Measurements from ENCODE around the gene TTC1.

DNA sequence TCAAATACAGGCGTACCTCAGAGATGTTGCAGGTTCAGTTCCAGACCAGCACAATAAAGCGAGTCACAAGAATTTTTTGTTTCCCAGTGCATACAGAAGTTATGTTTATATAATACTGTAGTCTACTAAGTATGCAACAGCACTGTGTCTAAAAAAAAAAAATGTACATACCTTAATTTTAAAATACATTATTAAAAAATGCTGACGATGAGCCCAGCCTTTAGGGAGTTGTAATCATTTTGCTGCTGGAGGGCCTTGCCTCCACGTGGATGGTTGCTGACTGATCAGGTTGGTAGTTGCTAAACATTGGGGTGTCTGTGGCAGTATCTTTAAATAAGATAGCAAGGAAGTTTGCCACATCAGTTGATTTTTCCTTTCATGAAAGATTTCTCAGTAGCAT is 48.3 kb downstream of the TTC1 start:
- TF ChIP-seq CTCF (IDR thresholded peaks at IDR 0.05): no peak
- TF ChIP-seq POLR2A (IDR thresholded peaks at IDR 0.05): no peak
